HK-2 (cell line): ENCODE measurements around the gene ZWILCH.
A peak's percentile ranks its signal among the peaks of the same experiment; 100 is the strongest.

ENCODE experiments used
- DNase-seq: peaks from one replicate; pipeline ENCODE4 v3.0.0-alpha.2; 2018; ENCODE audit not compliant: unreplicated experiment

Gene ZWILCH

DNA sequence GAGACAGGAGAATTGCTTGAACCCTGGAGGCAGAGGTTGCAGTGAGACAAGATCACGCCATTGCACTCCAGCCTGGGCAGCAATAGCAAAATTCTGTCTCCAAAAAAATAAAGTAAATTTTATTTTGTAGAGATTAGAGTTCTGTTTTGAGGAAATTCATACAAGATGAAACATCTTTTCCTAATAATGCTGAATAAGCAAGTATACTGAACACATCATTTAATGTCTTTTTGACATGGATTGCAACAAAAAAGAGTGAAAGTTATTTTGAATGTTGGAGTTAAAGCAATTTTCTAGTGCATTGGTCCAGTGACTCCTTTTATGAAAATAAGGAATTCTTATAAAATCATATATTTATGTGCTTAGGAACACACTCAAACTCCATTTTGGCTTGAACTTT, 40.1 kb downstream of the ZWILCH start:
- DNase-seq = no peak

DNA sequence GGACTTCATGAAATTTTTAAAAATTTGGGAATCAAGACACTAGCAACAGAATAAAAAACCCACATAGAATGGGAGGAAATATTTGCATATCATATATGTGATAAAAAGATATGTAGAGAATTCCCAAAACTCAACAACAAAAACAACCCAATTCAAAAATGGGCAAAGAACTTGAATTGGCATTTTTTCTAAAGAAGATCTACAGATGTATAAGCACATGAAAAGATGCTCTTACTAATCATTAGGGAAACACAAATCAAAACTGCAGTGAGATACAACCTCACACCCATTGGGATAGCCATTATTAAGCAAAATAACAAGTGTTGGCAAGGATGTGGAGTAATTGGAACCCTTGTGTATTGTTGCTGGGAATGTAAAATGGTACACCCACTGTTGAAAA, 50.6 kb downstream of the ZWILCH start:
- no peak for DNase-seq

- no peak for DNase-seq
These were observed 53.1 kb downstream of the ZWILCH start for GRCh38 chr15:66558271-66558670.

- DNase-seq = no peak
These were observed 55.9 kb downstream of the ZWILCH start for GRCh38 chr15:66560856-66561525.

DNA sequence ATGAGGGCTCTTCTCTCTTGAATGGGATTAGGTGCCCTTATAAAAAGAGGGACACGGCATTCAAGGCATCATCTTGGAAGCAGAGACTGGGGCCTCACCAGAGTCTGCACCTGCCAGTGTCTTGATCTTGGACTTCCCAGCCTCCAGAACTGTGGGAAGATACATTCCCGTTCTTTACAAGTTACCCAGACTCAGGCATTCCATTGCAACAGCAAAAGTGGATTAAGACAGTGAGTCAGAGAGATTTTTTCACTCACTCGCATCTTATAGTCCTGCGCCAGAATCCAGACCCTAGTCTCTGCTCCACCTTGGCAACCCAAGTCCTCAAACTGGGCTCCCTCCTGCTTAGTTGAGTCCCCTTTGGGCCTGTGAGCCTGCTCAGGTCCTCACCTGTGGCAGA, 58.0 kb downstream of the ZWILCH start:
- DNase-seq = no peak

DNA sequence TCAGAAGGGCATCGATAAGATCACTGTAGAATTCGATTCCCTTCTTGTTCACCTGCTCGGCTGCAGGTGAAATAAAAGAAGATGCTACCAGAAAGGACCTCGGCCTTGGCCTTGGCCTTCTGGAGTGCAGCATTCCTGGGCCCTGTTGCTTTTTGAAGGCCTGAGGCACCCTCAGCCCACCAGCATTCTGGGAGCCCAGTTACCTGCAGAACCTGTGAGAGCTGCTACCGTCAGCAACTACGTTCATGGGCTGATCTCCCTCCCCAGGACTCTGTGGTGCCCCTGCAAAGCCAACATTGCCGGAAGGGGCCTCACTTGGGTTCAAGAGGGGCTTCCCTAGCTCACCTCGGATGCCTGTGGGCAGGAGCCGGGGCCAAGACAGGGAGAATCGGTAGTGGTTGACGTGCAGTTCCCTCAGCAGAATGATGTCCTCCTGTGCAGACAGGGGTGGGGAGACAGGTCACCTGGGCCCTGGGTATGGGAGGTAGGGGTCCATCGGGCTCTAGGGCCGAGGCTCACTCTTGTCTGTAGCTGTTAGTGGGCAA, 58.5 kb downstream of the ZWILCH start:
- no peak for DNase-seq

DNA sequence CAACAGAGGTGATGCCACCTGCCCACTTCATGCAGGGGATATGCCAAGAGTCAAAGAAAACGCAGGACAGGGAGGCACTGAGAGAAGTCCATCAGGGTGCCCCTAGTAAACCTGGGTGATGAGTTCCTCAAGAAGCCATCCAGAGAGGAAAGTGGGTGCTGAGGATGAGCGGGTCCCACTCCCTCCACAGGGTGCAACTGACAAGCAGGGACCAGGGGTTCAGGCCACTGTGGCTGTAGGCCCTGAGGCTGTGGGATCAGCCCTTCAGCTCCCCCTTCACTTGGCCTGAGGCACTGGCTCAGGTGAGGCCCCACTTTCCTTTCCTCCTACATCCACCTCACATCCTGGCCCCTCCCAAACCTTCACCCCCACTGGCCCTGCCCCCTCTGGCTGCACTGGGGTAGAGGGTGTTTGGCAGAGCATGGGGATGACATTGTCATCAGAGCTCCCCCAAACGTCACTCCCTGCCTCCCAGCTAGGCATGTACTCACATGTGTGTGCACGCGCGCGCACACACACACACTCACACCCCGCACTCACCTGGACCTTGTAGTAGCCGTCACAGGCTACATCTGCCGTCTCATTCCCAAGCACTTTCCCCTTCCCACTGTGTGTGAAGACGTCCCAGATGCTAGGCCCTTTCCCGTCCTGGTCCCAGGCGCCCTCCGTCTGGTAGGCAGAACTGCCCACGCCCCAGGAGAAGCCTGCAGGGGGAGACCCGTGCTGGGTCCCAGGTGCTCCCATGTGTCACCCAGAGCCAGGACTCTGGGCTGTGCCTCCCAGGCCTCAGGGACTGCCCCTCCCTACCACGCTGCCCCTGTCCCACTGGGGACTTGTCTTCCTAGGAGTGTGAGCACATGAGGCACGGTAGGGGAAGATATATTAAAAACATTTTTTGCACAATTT, 59.3 kb downstream of the ZWILCH start:
- DNase-seq = no peak

GRCh38 chr15:66565141-66565641, 60.1 kb downstream of the ZWILCH start:
- no peak for DNase-seq

GRCh38 chr15:66565741-66566144, 60.6 kb downstream of the ZWILCH start, which contains the start of gene LCTL:
Gene LCTL (minus strand): TSS chr15:66565998. CDS start chr15:66565365, 633 bp downstream.
- peak; percentile 65 for DNase-seq

GRCh38 chr15:66566963-66567531, 61.9 kb downstream of the ZWILCH start:
- peak; percentile 62 for DNase-seq

DNA sequence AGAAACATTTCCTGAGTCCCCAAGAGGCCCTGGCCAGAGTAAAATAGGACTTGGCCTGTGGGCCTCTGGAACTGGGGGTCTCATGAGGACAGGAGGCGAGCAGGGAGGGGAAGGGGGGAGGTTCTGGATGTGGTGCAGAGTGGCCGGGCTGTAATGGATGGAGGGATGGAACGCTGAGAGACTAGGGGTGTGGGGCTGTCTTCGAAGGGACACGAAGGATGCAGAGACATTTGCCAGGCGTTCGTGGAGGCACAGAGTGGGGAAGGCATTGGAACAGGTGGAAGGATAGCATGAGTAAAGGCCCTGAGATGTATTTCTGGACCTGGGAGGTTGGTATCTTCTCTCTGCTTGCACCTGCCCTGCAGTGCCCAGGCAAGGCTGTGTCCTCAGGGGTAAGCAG, 62.8 kb downstream of the ZWILCH start:
- DNase-seq = no peak

DNA sequence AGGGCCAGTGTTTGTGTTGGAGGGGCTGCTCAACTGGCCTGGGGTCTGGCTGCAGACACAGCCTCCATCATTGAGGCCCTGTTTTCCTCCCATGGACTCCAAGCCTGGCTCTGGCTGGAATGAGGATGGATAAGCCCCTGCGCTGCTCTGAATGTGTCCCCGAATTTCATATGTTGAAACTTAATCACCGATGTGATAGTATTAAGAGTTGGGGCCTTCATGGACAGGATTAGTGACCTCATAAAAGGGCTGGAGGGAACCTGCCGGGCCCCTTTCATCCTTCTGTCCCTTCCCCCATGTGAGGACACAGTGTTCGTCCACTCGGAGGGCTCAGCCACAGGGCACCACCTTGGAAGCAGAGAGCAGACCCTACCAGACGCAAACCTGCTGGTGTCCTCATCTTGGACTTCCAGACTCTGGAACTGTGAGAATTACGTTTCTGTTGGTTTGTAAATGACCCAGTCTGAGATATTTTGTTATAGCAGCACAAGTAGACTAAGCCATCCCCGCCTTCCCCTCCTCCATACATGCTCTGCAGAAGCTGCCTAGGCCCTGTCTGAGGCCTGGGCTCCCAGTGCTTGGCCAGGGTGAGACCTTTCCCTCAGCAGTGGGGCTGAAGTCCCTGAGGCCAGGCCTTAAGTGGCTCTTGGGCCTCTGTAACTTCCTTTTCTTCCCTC, 64.5 kb downstream of the ZWILCH start:
- no peak for DNase-seq

- no peak for DNase-seq
These were observed 65.2 kb downstream of the ZWILCH start for GRCh38 chr15:66570327-66570726.

- DNase-seq = no peak
These were observed 65.8 kb downstream of the ZWILCH start for GRCh38 chr15:66570842-66571478.

GRCh38 chr15:66572146-66572545, 67.0 kb downstream of the ZWILCH start:
- DNase-seq = no peak

DNA sequence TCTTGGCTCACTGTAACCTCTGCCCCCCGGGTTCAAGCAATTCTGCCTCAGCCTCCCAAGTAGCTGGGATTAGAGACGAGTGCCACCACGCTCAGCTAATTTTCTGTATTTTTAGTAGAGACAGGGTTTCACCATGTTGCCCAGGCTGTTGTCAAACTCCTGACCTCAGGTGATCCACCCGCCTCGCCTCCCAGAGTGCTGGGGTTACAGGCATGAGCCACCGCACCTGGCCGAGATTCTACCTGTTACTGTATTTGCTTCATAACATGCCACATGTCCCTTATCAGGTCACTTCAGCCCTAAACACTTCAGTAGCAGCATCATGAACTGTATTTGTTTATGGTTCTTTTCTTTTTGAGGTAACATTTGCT, 68.2 kb downstream of the ZWILCH start:
- no peak for DNase-seq

DNA sequence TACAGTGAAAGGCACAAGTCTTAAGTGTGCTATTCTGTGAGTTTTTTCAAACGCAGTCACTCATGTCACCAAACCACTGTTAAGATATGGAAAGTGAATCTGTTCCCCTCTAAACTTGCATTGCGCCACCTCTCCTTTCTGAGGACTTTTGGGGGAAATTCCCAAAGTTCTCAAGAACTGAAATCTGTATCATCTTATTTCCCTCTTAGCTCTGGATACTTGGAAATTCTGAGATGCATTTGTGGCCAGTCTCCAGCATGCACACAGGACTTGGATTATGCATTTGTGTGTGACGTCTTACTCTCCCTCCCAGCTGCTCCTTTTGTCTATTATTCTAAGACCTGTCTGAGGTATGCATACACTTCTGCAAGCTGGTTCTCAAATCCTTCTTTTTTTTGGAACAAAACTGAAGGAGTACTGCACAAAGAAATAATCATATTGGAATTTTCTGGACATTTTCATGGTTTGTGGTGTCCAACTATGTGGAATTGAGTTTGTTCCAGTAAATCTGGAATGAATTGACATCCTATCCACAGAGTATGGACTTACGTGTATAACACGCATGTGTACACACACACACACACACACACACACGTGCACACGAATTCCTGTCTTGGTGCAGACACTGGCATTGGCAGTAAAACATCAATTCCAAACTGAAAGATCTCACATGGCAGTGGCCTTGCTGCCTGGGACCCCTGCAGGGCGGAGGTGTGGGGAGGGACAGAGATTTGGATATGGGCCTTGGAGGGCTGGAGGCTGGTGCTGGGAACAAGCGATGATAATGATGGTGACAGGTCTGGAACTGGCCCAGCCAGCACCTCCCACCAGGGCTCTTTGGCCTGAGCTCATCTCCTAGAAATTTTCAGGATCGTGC, 68.8 kb downstream of the ZWILCH start:
- no peak for DNase-seq

DNA sequence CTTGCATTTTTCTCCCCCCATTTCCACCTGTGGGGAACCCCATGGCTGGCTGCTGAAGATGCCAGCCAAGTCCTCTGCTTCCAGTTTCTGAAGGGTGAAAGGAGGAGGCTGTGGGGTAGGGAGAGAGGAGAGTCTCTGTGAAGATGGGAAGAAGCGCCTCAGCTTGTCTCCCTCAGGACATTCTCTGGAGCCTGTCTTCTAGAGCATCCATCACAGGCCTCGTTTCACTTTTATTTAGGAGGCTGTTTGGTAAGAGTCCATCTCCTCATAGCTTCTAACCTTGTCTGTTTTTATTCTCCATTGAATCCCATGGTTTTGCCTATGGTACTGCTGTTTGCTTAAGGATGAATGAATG, 69.4 kb downstream of the ZWILCH start:
- no peak for DNase-seq

DNA sequence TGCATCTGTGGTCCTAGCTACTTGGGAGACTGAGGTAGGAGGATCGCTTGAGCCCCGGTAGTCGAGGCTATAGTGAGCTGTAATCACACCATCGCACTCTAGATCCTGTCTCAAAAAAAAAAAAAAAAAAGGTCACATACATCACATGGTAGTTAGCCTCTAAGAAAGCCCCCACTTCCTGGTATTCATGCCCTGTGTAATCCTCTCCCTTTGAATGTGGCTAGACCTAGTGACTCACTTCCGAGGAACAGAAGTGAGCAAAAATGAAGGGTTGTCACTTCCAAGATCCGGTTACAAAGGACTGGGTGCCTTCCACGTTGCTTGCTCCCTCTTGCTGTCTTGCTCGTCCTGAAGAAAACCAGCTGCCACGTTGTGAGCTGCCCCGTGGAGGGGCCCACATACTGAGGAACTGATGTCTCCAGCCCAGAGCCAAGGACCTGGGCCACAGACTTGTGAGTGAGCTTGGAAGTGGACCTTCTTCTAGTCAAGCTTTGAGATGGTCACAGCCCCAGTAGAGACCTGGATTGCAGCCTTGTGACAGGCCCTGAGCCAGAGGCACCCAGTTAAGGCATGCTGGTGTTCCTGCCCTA, 73.3 kb downstream of the ZWILCH start:
- DNase-seq = no peak

DNA sequence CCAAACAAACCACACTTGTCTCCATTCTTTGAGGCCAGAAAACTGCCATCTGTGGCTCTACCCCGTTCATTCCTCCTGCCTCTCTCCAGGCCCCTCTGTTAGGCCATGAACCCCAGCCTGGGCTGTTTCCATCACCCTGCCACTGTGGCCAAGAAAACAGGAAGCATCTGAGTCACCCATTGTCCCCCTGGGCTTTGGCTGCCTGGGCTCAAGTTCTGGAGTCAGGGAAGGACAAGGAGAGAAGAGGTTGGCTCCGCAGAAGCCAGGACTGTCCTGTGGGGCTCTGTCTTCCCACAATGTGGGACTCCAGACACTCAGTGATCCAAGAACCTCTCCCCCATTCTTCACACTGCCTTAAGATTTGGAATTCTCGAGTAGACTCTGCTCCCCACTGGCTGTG, 75.5 kb downstream of the ZWILCH start:
- no peak for DNase-seq
